ENCODE data around the gene SLC17A7. TPM values are rescaled to one million over a fixed set of nuclear protein-coding genes. Genes with fewer than 3 reads are reported as not detected.
A peak's percentile ranks its signal among the peaks of the same experiment; 100 is the strongest.
"Not testable (repeated sequence)": the region's sequence is repeated elsewhere in the genome, so short reads cannot be mapped to it uniquely, and the experiment has no call there.

SLC17A7 gene
- total RNA-seq, 1 experiment from 2014 or later = 0.18 TPM

- H3K9me3 ChIP-seq (replicated peaks) = no peaks in the 10 kb centered on the region
- no peak overlapping the region for H3K4me3 ChIP-seq
- H3K27me3 ChIP-seq = no peaks in the 10 kb centered on the region
Measured at GRCh38 chr19:49475191-49475917, 34.0 kb upstream of the SLC17A7 start.

DNA sequence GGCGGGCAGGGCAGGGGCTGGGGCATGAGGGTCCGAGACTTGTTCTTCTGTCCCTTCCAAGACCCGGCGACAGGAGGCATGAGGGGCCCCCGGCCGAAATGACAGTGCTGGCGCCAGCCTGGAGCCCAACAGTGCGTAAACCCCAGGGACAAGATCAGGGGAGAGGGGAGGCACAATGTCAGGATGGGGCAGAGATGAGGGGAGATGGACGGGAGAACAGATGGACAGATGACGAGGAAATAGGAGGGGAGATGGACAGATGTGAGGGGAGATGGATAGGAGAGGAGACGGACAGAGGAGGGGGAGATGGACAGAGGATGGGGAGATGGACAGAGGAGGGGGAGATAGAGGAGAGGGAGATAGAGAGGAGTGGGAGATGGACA is 33.2 kb upstream of the SLC17A7 start:
- H3K27ac ChIP-seq = no peak overlapping the region
- H3K4me3 ChIP-seq = peak overlapping the region; percentile 59
- peaks cover 3% of the 10 kb centered on the region; the same call in 1 of the 2 replicates for H3K4me1 ChIP-seq
- no peaks in the 10 kb centered on the region for H3K27me3 ChIP-seq
- no peak for DNase-seq
- H3K36me3 ChIP-seq = no peaks in the 10 kb centered on the region
- H3K9me3 ChIP-seq (replicated peaks) = no peaks in the 10 kb centered on the region

More at GRCh38 chr19:49475191-49475917, 34.0 kb upstream of the SLC17A7 start:
- DNase-seq = no peak
- Histone ChIP-seq H3K36me3 (no peaks in the 10 kb centered on the region), H3K4me1 (no peaks in the 10 kb centered on the region), H3K27ac (no peak overlapping the region)

GRCh38 chr19:49473868-49474541 is 32.7 kb upstream of the SLC17A7 start, which contains the start of gene FLT3LG:
FLT3LG (plus strand) TSS chr19:49474215; CDS start chr19:49474640, 425 bp downstream.
- no peaks in the 10 kb centered on the region for H3K9me3 ChIP-seq (replicated peaks)
- H3K27ac ChIP-seq = no peak within 1 kb of the TSS

DNA sequence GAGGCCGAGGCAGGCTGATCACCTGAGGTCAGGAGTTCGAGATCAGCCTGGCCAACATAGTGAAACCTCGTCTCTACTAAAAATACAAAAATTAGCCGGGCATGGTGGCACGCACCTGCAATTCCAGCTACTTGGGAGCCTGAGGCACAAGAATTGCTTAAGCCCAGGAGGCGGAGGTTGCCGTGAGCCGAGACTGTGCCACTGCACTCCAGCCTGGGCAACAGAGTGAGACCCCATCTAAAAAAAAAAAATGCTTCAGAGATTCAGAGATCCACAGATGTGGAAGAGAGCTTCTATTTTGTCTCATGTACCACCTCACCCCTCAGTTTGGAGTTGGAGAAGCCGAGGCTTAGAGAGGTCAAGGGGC is 32.2 kb upstream of the SLC17A7 start:
- not testable (repeated sequence) for H3K36me3 ChIP-seq; H3K27me3 ChIP-seq; H3K4me1 ChIP-seq; H3K27ac ChIP-seq; DNase-seq; H3K9me3 ChIP-seq (replicated peaks)
- peak overlapping the region; percentile 59 for H3K4me3 ChIP-seq

More at GRCh38 chr19:49473868-49474541, 32.7 kb upstream of the SLC17A7 start, which contains the start of gene FLT3LG:
- H3K4me3 ChIP-seq = peak within 1 kb of the TSS; percentile 59
- H3K4me1 ChIP-seq = peaks cover 5% of the 10 kb centered on the region; the same call in 1 of the 2 replicates
- H3K27me3 ChIP-seq = no peaks in the 10 kb centered on the region
- H3K36me3 ChIP-seq = no peaks in the 10 kb centered on the region
- DNase-seq = peak; percentile 67 to 82

- Histone ChIP-seq H3K27ac (no peak overlapping the region), H3K4me3 (no peak overlapping the region), H3K27me3 (no peaks in the 10 kb centered on the region), H3K36me3 (no peaks in the 10 kb centered on the region), H3K4me1 (peaks cover 9% of the 10 kb centered on the region; the same call in 1 of the 2 replicates), H3K9me3 (replicated peaks) (no peaks in the 10 kb centered on the region)
- no peak for DNase-seq
Measured at GRCh38 chr19:49472936-49473335, 31.6 kb upstream of the SLC17A7 start.

- peaks cover 9% of the 10 kb centered on the region; the same call in 1 of the 2 replicates for H3K4me1 ChIP-seq
- H3K27me3 ChIP-seq = no peaks in the 10 kb centered on the region
- no peak for DNase-seq
- no peaks in the 10 kb centered on the region for H3K36me3 ChIP-seq
- no peak overlapping the region for H3K4me3 ChIP-seq
- H3K9me3 ChIP-seq (replicated peaks) = no peaks in the 10 kb centered on the region
- no peak overlapping the region for H3K27ac ChIP-seq
Measured at GRCh38 chr19:49470615-49470978, 29.3 kb upstream of the SLC17A7 start.

DNA sequence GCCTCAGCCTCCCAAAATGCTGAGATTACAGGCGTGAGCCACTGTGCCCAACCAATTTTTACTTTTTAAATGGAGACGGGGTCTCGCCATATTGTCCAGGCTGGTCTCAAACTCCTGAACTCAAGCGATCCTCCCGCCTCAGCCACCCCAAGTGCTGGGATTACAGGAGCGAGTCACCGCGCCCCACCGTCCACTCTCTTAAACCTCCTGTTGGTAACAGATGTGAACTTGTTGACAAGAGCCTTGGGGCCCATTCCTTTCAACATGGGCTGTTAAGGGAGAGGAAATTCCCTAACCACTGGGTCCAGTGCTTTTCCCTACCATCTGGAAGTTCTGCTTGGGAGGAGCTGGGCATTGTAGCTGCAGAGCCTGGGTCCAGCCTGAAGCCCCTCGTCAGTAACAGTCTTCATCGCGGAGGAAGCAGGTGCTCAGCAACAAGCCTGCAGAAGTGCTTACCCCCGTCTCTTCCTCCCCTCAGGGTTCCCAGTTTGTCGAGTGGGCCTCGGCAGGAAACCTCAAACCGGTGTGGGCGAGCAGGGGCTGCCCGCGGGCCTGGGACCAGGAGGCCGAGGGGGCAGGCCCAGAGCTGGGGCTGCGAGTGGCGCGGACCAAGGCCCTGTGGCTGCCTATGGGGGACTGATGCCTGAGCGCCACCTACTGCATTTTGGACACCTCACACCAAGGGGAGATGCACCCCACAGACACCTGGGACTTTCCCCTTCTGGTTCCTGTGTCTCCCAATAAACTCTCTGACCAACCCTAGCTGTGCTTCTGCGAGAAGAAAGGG is 28.7 kb upstream of the SLC17A7 start:
- Histone ChIP-seq H3K4me1 (peaks cover 9% of the 10 kb centered on the region; the same call in 1 of the 2 replicates), H3K27me3 (no peaks in the 10 kb centered on the region), H3K36me3 (no peaks in the 10 kb centered on the region), H3K4me3 (no peak overlapping the region), H3K27ac (no peak overlapping the region), H3K9me3 (replicated peaks) (no peaks in the 10 kb centered on the region)
- DNase-seq = no peak

- DNase-seq = peak; percentile 85 to 88
Measured at GRCh38 chr19:49468746-49469447, 27.6 kb upstream of the SLC17A7 start.

GRCh38 chr19:49468199-49468598 is 26.9 kb upstream of the SLC17A7 start:
- Histone ChIP-seq H3K36me3 (no peaks in the 10 kb centered on the region), H3K4me3 (no peak overlapping the region), H3K27ac (no peak overlapping the region)

More at GRCh38 chr19:49468746-49469447, 27.6 kb upstream of the SLC17A7 start:
- peaks cover 9% of the 10 kb centered on the region; the same call in 1 of the 2 replicates for H3K4me1 ChIP-seq
- H3K36me3 ChIP-seq = no peaks in the 10 kb centered on the region
- no peak overlapping the region for H3K4me3 ChIP-seq
- H3K27ac ChIP-seq = no peak overlapping the region
- H3K27me3 ChIP-seq = no peaks in the 10 kb centered on the region
- no peaks in the 10 kb centered on the region for H3K9me3 ChIP-seq (replicated peaks)

DNA sequence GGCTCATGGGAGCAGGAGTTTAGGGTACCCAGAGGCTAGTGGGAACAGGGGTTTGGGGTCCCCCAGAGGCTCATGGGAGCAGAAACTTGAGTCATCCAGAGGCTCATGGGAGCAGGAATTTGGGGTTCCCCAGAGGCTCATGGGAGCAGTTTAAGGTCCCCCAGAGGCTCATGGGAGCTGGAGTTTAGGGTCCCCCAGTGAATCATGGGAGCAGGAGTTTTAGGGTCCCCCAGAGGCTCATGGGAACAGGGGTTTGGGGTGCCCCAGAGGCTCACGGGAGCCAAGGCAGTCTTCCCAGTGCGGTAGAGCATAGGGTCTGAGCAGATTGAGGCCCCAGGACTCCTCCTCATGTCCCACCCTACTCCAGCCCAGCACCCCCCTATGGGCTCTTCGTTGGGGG is 24.0 kb upstream of the SLC17A7 start:
- H3K4me1 ChIP-seq = peaks cover 9% of the 10 kb centered on the region; the same call in 1 of the 2 replicates
- no peak overlapping the region for H3K27ac ChIP-seq
- H3K9me3 ChIP-seq (replicated peaks) = no peaks in the 10 kb centered on the region
- no peaks in the 10 kb centered on the region for H3K36me3 ChIP-seq
- no peak overlapping the region for H3K4me3 ChIP-seq
- no peaks in the 10 kb centered on the region for H3K27me3 ChIP-seq
- DNase-seq = no peak

More at GRCh38 chr19:49468199-49468598, 26.9 kb upstream of the SLC17A7 start:
- no peaks in the 10 kb centered on the region for H3K27me3 ChIP-seq
- no peaks in the 10 kb centered on the region for H3K9me3 ChIP-seq (replicated peaks)
- H3K4me1 ChIP-seq = peaks cover 9% of the 10 kb centered on the region; the same call in 1 of the 2 replicates
- DNase-seq = no peak

DNA sequence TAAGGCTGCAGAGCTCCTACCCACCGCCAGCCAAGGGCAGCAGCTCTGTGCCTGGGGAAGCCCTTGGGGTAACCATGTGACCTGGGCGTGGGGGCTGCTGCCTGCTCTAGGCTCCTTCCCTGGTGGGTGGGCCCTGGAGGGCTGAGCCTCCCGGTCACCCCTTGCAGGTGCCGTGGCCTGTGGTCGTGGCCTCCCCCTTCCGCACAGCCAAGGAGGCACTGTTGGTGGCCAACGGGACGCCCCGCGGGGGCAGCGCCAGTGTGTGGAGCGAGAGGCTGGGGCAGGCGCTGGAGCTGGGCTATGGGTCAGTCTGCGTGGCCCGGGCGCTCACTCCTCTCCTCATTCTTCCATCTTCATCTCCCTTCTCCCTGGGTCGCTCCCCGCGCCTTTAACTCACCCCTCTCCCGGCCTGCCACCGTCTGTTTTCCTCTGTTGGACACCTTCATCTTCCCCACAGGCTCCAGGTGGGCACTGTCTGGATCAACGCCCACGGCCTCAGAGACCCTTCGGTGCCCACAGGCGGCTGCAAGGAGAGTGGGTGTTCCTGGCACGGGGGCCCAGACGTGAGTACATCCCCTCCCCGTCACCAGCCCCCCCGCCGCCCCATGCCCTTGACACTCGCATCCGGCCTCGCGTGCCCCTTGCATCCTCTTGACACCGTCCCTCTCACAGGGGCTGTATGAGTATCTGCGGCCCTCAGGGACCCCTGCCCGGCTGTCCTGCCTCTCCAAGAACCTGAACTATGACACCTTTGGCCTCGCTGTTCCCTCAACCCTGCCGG is 22.8 kb upstream of the SLC17A7 start:
- no peak overlapping the region for H3K27ac ChIP-seq
- peaks cover 5% of the 10 kb centered on the region; the same call in 1 of the 2 replicates for H3K4me1 ChIP-seq
- H3K36me3 ChIP-seq = no peaks in the 10 kb centered on the region
- H3K9me3 ChIP-seq (replicated peaks) = no peaks in the 10 kb centered on the region
- no peaks in the 10 kb centered on the region for H3K27me3 ChIP-seq
- DNase-seq = no peak
- H3K4me3 ChIP-seq = no peak overlapping the region

- Histone ChIP-seq H3K4me1 (no peaks in the 10 kb centered on the region), H3K27me3 (no peaks in the 10 kb centered on the region), H3K27ac (no peak overlapping the region), H3K36me3 (no peaks in the 10 kb centered on the region), H3K9me3 (replicated peaks) (no peaks in the 10 kb centered on the region), H3K4me3 (no peak overlapping the region)
- no peak for DNase-seq
Measured at GRCh38 chr19:49462492-49462891, 21.2 kb upstream of the SLC17A7 start.

- Histone ChIP-seq H3K27ac (no peak overlapping the region), H3K27me3 (no peaks in the 10 kb centered on the region), H3K9me3 (replicated peaks) (no peaks in the 10 kb centered on the region), H3K4me3 (no peak overlapping the region), H3K36me3 (no peaks in the 10 kb centered on the region), H3K4me1 (no peaks in the 10 kb centered on the region)
- DNase-seq = no peak
Measured at GRCh38 chr19:49461656-49462055, 20.3 kb upstream of the SLC17A7 start.

- H3K4me1 ChIP-seq; H3K27ac ChIP-seq; H3K27me3 ChIP-seq; DNase-seq; H3K36me3 ChIP-seq; H3K9me3 ChIP-seq (replicated peaks); H3K4me3 ChIP-seq: not testable (repeated sequence)
Measured at GRCh38 chr19:49461130-49461529, 19.8 kb upstream of the SLC17A7 start.

Data from SJCRH30 (cell line).